Endothelial cell of umbilical vein (primary cell): ENCODE data around the gene GUCD1. TPM values are rescaled to one million over a fixed set of nuclear protein-coding genes. Genes with fewer than 3 reads are reported as not detected.

Experiments used
- BruUV-seq: library from RNA; stranded (reverse); fragments of 400-500 nt; replicated peaks from 2 replicates; lab custom pipeline; 2021; lab: Mats Ljungman, UMichigan
- CTCF ChIA-PET: fragments of 300-600, 350-600 bp; sonication (Branson Sonifier 250); formaldehyde crosslinking; loops from one replicate; lab custom pipeline; 2021; ENCODE audit warnings: antibody characterized with exemption, inconsistent platforms; lab: Charles Lee
- POLR2A ChIA-PET: fragments of 300-600, 350-600 bp; sonication (Branson Sonifier 250); formaldehyde crosslinking; loops from one replicate; lab custom pipeline; 2021; ENCODE audit warnings: antibody characterized with exemption, inconsistent platforms; lab: Charles Lee
- DNase-seq: peaks from one replicate; pipeline ENCODE4 v3.0.0-alpha.2; 2011; ENCODE audit warnings: low read depth, low spot score
- FAIRE-seq: peaks from 2 replicates; lab custom pipeline; 2011; peaks lifted over from hg19 to GRCh38; lab: Jason Lieb, UNC
- H2AFZ ChIP-seq: 2 replicates; pipeline ENCODE4 v1.6.0; 2012; ENCODE audit warnings: low read depth, low read length, control low read depth, inconsistent platforms
- H3K27ac ChIP-seq: 2 replicates; pipeline ENCODE4 v1.5.1; 2011; ENCODE audit warnings: low read depth, mild to moderate bottlenecking, control low read depth, low read length, moderate library complexity; ENCODE audit not compliant: insufficient read depth
- H3K27me3 ChIP-seq, 2 experiments: 2 replicates each; pipeline versions ENCODE4 v1.6.0 to v1.6.1; 2011; ENCODE audit warnings: low read length in 2 of 2, mixed read lengths in 1 of 2; ENCODE audit not compliant: control insufficient read depth in 2 of 2, insufficient read depth in 2 of 2
- H3K36me3 ChIP-seq, 2 experiments: 2 replicates in 1 of 2; 3 replicates in 1 of 2; pipeline ENCODE4 v1.5.1; 2011; ENCODE audit warnings: low read length in 2 of 2, mild to moderate bottlenecking in 1 of 2, moderate library complexity in 1 of 2; ENCODE audit not compliant: control insufficient read depth in 2 of 2, insufficient read depth in 2 of 2; ENCODE audit errors: extremely low read depth in 1 of 2
- H3K4me1 ChIP-seq: 3 replicates; pipeline ENCODE4 v1.5.1; 2011; ENCODE audit warnings: mild to moderate bottlenecking, low read length; ENCODE audit not compliant: control insufficient read depth, insufficient read depth; ENCODE audit errors: extremely low read depth
- H3K4me2 ChIP-seq: 2 replicates; pipeline ENCODE4 v1.6.1; 2011; ENCODE audit warnings: low read length, control low read depth, mixed read lengths; ENCODE audit not compliant: insufficient read depth
- H3K4me3 ChIP-seq, 3 experiments: fragments of 200-600 bp in 1 of 3; sonication (generic), shearing (Covaris generic) in 1 of 3; replicated peaks in 1 of 3; 2 replicates each; pipeline ENCODE4 v1.5.1; 2011 to 2016; ENCODE audit warnings: control low read depth in 3 of 3, low read length in 3 of 3, mild to moderate bottlenecking in 2 of 3, inconsistent platforms in 1 of 3, low read depth in 1 of 3, moderate library complexity in 1 of 3; ENCODE audit not compliant: insufficient read depth in 1 of 3
- H3K79me2 ChIP-seq: 2 replicates; pipeline ENCODE4 v1.6.0; 2012; ENCODE audit warnings: low read length, inconsistent platforms; ENCODE audit not compliant: control insufficient read depth, insufficient read depth
- H3K9ac ChIP-seq: replicated peaks from 2 replicates; pipeline ENCODE3; 2011; ENCODE audit warnings: low read length, control low read depth; ENCODE audit not compliant: insufficient read depth; ENCODE audit errors: extremely low read depth
- H3K9me1 ChIP-seq: replicated peaks from 3 replicates; pipeline ENCODE4 v1.6.0; 2011; ENCODE audit warnings: mild to moderate bottlenecking, low read length; ENCODE audit not compliant: control insufficient read depth, insufficient read depth; ENCODE audit errors: extremely low read depth
- H3K9me3 ChIP-seq: replicated peaks from 2 replicates; pipeline ENCODE4 v1.5.1; 2012; ENCODE audit warnings: low read length, inconsistent platforms; ENCODE audit not compliant: control insufficient read depth, insufficient read depth
- H4K20me1 ChIP-seq: replicated peaks from 2 replicates; pipeline ENCODE3; 2011; ENCODE audit warnings: mild to moderate bottlenecking, low read length; ENCODE audit not compliant: control insufficient read depth, insufficient read depth; ENCODE audit errors: extremely low read depth
- CTCF ChIP-seq, 2 donors: IDR thresholded peaks; 1 replicate in 1 of 2; 2 replicates in 1 of 2; pipeline ENCODE4 v1.5.1; 2011; ENCODE audit warnings: low read length in 2 of 2, mild to moderate bottlenecking in 2 of 2, moderate library complexity in 2 of 2, control low read depth in 1 of 2, inconsistent platforms in 1 of 2, low read depth in 1 of 2; ENCODE audit not compliant: insufficient read depth in 1 of 2; ENCODE audit errors: extremely low read depth in 1 of 2
- EZH2 ChIP-seq: IDR thresholded peaks from 2 replicates; pipeline ENCODE4 v1.6.1; 2012; ENCODE audit warnings: borderline replicate concordance, low read depth, mild to moderate bottlenecking, moderate library complexity, low read length, inconsistent platforms; ENCODE audit not compliant: severe bottlenecking
- FOS ChIP-seq: IDR thresholded peaks from 2 replicates; pipeline ENCODE4 v1.6.1; 2011; ENCODE audit warnings: mild to moderate bottlenecking, low read length, moderate library complexity, borderline replicate concordance; ENCODE audit not compliant: insufficient read depth
- GATA2 ChIP-seq: IDR thresholded peaks from 2 replicates; pipeline ENCODE4 v1.7.0; 2011; ENCODE audit warnings: low read depth, mild to moderate bottlenecking, moderate library complexity, mixed read lengths, low read length; ENCODE audit not compliant: insufficient read length, insufficient read depth
- JUN ChIP-seq: IDR thresholded peaks from 2 replicates; pipeline ENCODE4 v1.6.1; 2011; ENCODE audit warnings: borderline replicate concordance, low read depth; ENCODE audit not compliant: insufficient read length, insufficient read depth
- MAX ChIP-seq: IDR thresholded peaks from 2 replicates; pipeline ENCODE4 v1.6.1; 2011; ENCODE audit not compliant: insufficient read depth, insufficient read length
- MYC ChIP-seq: IDR thresholded peaks from one replicate; pipeline ENCODE4 v1.6.1; 2011; ENCODE audit warnings: mild to moderate bottlenecking, low read depth, low read length
- POLR2A ChIP-seq: IDR thresholded peaks from 2 replicates; pipeline ENCODE4 v1.6.1; 2012; ENCODE audit warnings: low read depth, mild to moderate bottlenecking, control low read depth, low read length
- POLR2AphosphoS5 ChIP-seq: IDR thresholded peaks from 2 replicates; pipeline ENCODE4 v1.6.1; 2012; ENCODE audit warnings: low read depth, mild to moderate bottlenecking, control low read depth, low read length, moderate library complexity; ENCODE audit not compliant: insufficient read depth
- dilution Hi-C: fragments of 300-500 bp; cut with MboI; formaldehyde crosslinking; loops from one replicate; pipeline ENCODE4 v1.15.0; 2019; ENCODE audit warnings: low sequenced_read_pairs; ENCODE audit not compliant: extremely low pct_ligation_motif_present
- intact Hi-C: fragments of 100-400 bp; cut with micrococcal nuclease; formaldehyde crosslinking; loops from one replicate; pipeline ENCODE4 v1.10.0; 2022
- polyA plus RNA-seq, 4 experiments: library from polyadenylated mRNA; depleted of rRNA in 3 of 4; stranded (reverse) in 3 of 4; unstranded in 1 of 4; fragments of >200 nt; gene quantifications; 2 replicates each; pipeline versions ENCODE4 v1.2.1 to v1.2.3, GENCODE V29; 2011 to 2012; ENCODE audit warnings: missing spikeins in 1 of 4
- total RNA-seq: library from RNA; stranded (reverse); gene quantifications from 2 replicates; pipeline ENCODE4 v1.2.3, GENCODE V29; 2021

The GUCD1 gene
- total and polyA plus RNA-seq, 2 donors (not counting 3 experiments of a cell fraction or from before 2014, with no cell fraction given) = 116 to 138 TPM

- Histone ChIP-seq H3K4me1 (peaks cover 7% of the 10 kb centered on the region), H3K4me3 (no peak overlapping the region), H3K4me2 (no peak overlapping the region), H2AFZ (no peak overlapping the region), H4K20me1 (no peaks in the 10 kb centered on the region), H3K27me3 (no peaks in the 10 kb centered on the region), H3K9me3 (no peaks in the 10 kb centered on the region), H3K36me3 (no peaks in the 10 kb centered on the region), H3K9ac (no peak overlapping the region), H3K9me1 (no peaks in the 10 kb centered on the region), H3K79me2 (no peaks in the 10 kb centered on the region), H3K27ac (no peak overlapping the region)
- no peak for TF ChIP-seq CTCF (IDR thresholded peaks at IDR 0.05; ENCODE audit: extremely low read depth in 1 of 2, insufficient read depth in 1 of 2, low read depth in 1 of 2, low read length in 2 of 2)
- TF ChIP-seq MAX = no peak
- TF ChIP-seq JUN = no peak
- TF ChIP-seq GATA2 = no peak
- TF ChIP-seq MYC = no peak
- no peak for TF ChIP-seq POLR2A
- TF ChIP-seq EZH2 = no peak
- TF ChIP-seq FOS = no peak
- no peak for TF ChIP-seq POLR2AphosphoS5
- dilution Hi-C loops = no loop called here
- FAIRE-seq (no peak), DNase-seq (no peak)
- no TSS peak for BruUV-seq
- ChIA-PET CTCF (interaction anchor here (0.8 to 4.0 kb wide), 23 partner anchors 9 to 231 kb away, joined by 3 to 64 read pairs (median 6); partner anchors contain the start of genes ADORA2A and SPECC1L), POLR2A (no interaction called here)
- intact Hi-C loops = loop anchor here (5.0 kb wide), 1 partner anchor 230 kb away; the partner anchor contains the start of gene SPECC1L
Observed at GRCh38 chr22:24502034-24502433, 52.9 kb downstream of the GUCD1 start.
